Body of pancreas (tissue), 4 donors: ENCODE data around the gene KRTAP22-1. TPM values are rescaled to one million over a fixed set of nuclear protein-coding genes. Genes with fewer than 3 reads are reported as not detected.

Source experiments
- ATAC-seq: fragments of 150-250 bp; one replicate; pipeline ENCODE4 v1.9.1; 2016
- DNase-seq, 4 donors: peaks; one replicate each; pipeline ENCODE4 v3.0.0-alpha.2; 2019
- H3K27ac ChIP-seq, 4 donors: fragments of 200-600 bp; sonication (generic); 1 replicate in 3 of 4; 2 replicates in 1 of 4; pipeline versions ENCODE4 v1.5.1 to v1.6.1; 2016 to 2019; ENCODE audit warnings: mild to moderate bottlenecking in 1 of 4, mixed read lengths in 1 of 4, moderate library complexity in 1 of 4
- H3K27me3 ChIP-seq, 2 donors: fragments of 200-600 bp; sonication (generic); one replicate each; pipeline ENCODE4 v1.6.0; 2016; ENCODE audit warnings: mild to moderate bottlenecking in 1 of 2
- H3K36me3 ChIP-seq, 2 donors: fragments of 200-600 bp; sonication (generic); replicated peaks in 1 of 2; 2 replicates each; pipeline ENCODE4 v1.5.1; 2016; ENCODE audit warnings: low read depth in 2 of 2; ENCODE audit not compliant: insufficient read depth in 1 of 2
- H3K4me1 ChIP-seq: fragments of 200-600 bp; sonication (generic); one replicate; pipeline ENCODE4 v1.6.0; 2016
- H3K4me3 ChIP-seq, 2 donors: fragments of 200-600 bp; sonication (generic); 1 replicate in 1 of 2; 2 replicates in 1 of 2; pipeline ENCODE4 v1.5.1; 2016 to 2019
- H3K9me3 ChIP-seq, 3 donors: fragments of 200-600 bp; sonication (generic); 1 replicate in 2 of 3; 2 replicates in 1 of 3; pipeline ENCODE4 v1.5.1; 2016
- CTCF ChIP-seq, 7 experiments: fragments of 450-650 bp in 4 of 7; fragments of 200-600 bp in 3 of 7; sonication (generic) in 3 of 7; IDR thresholded peaks; one replicate each; pipeline ENCODE4 v1.5.1; 2016 to 2019; ENCODE audit warnings: antibody characterized with exemption in 7 of 7
- POLR2A ChIP-seq, 3 donors: fragments of 450-650 bp; IDR thresholded peaks; one replicate each; pipeline ENCODE4 v1.6.1; 2016; ENCODE audit warnings: antibody characterized with exemption in 3 of 3, mild to moderate bottlenecking in 2 of 3
- WGBS, 2 donors: methylation state at CpG; one replicate each; pipeline ENCODE4 v1.1.5; 2017; 5-methylcytosine and 5-hydroxymethylcytosine counted together
- intact Hi-C: fragments of 100-400 bp; cut with DNase I; formaldehyde crosslinking; loops from one replicate; pipeline ENCODE4 v1.15.1; 2023
- total RNA-seq, 2 donors: library from RNA; depleted of rRNA; stranded (reverse); fragments of >200 nt; gene quantifications; one replicate each; pipeline ENCODE4 v1.1.0, GENCODE V29; 2016

Gene KRTAP22-1
- total RNA-seq, result not detected

DNA sequence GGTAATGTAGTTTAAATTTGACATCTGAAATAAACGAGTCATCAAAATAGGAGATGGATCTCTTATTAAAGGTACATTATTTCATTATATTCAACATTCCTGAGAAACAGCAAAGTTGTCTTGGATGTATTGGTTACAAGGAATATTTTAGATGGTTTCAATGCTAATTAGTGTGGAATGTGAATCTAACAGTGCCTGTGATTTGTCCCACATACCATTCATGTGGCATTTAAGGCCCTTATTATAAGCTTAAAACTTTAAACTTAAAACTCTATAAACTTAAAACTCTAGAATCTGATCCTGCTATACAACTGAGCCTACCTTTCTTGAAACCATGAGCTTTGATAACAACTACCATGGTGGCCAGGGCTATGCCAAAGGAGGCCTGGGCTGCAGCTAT is at the start of gene KRTAP22-1:
Gene KRTAP22-1, plus strand, starts transcription at position 301 of the 400 bp plus-strand sequence.
- TF ChIP-seq CTCF (IDR thresholded peaks at IDR 0.05) (no peak), POLR2A (IDR thresholded peaks at IDR 0.05) (no peak)
- DNase-seq (no peak), ATAC-seq (no peak)
- WGBS, 2 donors, result 0 to 41% methylated on average over 1 of the region's 1 CpG
- Histone ChIP-seq H3K4me3 (no peak within 1 kb of the TSS), H3K27ac (no peak within 1 kb of the TSS), H3K4me1 (no peaks in the 10 kb centered on the region), H3K27me3 (no peaks in the 10 kb centered on the region), H3K9me3 (no peaks in the 10 kb centered on the region), H3K36me3 (no peaks in the 10 kb centered on the region)
- intact Hi-C loops, result no loop called here

DNA sequence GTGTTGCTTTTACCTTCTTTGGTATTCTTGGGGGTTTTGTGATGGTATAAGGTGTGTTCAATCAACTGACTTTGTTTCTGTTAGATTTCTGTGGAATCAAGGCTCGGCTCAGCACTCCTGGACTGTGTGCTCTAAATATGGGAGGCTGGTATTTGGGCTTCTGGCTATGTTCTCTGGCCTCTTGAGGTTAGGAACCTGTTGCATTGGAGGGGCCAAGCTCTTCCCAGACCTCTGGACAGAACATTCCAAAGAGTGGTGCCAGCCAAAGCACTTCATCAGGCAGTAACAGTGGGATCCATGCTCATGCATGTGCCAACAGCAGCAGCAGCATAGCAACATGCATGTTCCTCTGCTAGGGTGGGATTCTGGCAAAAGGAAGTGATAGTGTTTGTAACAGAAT is 48.1 kb upstream of the KRTAP22-1 start:
- H3K36me3 ChIP-seq, result no peaks in the 10 kb centered on the region
- no peaks in the 10 kb centered on the region for H3K27me3 ChIP-seq
- WGBS, 2 donors, result 67 to 88% methylated on average over 1 of the region's 1 CpG
- intact Hi-C loops, result no loop called here
- TF ChIP-seq CTCF (IDR thresholded peaks at IDR 0.05), result no peak
- no peak for TF ChIP-seq POLR2A (IDR thresholded peaks at IDR 0.05)
- H3K4me3 ChIP-seq, result no peak overlapping the region
- no peaks in the 10 kb centered on the region for H3K4me1 ChIP-seq
- DNase-seq (no peak), ATAC-seq (no peak)
- no peaks in the 10 kb centered on the region for H3K9me3 ChIP-seq
- H3K27ac ChIP-seq, result no peak overlapping the region

- intact Hi-C loops, result no loop called here
- Histone ChIP-seq H3K9me3 (no peaks in the 10 kb centered on the region), H3K27me3 (no peaks in the 10 kb centered on the region), H3K27ac (no peak overlapping the region), H3K36me3 (no peaks in the 10 kb centered on the region), H3K4me1 (no peaks in the 10 kb centered on the region), H3K4me3 (no peak overlapping the region)
- ATAC-seq, result no peak
- no peak for TF ChIP-seq CTCF (IDR thresholded peaks at IDR 0.05)
- no peak for TF ChIP-seq POLR2A (IDR thresholded peaks at IDR 0.05)
- 75 to 82% methylated on average over 2 of the region's 2 CpGs for WGBS, 2 donors
- no peak for DNase-seq
These were observed 45.8 kb upstream of the KRTAP22-1 start for GRCh38 chr21:30555095-30555494.

DNA sequence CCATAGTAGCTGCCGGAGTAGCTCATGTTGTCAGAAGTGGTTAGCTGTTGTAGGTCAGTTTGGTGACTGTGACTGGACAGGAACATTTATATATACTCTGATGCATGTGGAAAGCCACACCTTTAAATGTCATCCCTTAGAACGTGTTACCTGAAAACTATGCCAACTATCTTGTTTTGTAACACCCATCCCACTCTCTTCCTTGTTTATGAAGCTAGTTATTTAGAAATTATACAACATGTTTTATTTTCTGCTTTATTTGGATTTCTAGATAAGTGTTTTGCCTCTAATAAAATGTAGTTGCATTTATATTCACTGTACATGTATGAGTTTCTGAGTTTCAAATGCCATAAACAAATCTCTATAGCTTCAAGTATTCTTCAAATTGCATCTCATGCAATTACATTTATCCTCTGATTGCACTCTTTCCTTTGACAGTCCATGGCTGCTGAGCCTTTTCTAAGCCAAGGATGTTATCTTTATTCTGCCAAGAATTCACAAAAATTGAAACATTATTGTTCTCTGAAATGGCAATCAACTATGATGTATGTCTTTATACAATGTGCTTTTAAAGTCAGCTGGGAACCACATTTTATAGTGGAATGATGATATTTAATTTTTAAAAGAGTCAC is 39.5 kb upstream of the KRTAP22-1 start, which contains the start of gene KRTAP19-7:
Gene KRTAP19-7, minus strand, starts transcription at position 51 of the 632 bp plus-strand sequence. Its CDS starts 25 bp downstream, at position 26.
- Histone ChIP-seq H3K36me3 (no peaks in the 10 kb centered on the region), H3K27ac (no peak within 1 kb of the TSS), H3K4me3 (no peak within 1 kb of the TSS), H3K9me3 (no peaks in the 10 kb centered on the region), H3K27me3 (no peaks in the 10 kb centered on the region), H3K4me1 (no peaks in the 10 kb centered on the region)
- intact Hi-C loops, result no loop called here
- 60 to 72% methylated on average over 2 of the region's 2 CpGs for WGBS, 2 donors
- TF ChIP-seq CTCF (IDR thresholded peaks at IDR 0.05), result no peak
- TF ChIP-seq POLR2A (IDR thresholded peaks at IDR 0.05), result no peak
- DNase-seq (no peak), ATAC-seq (no peak)

DNA sequence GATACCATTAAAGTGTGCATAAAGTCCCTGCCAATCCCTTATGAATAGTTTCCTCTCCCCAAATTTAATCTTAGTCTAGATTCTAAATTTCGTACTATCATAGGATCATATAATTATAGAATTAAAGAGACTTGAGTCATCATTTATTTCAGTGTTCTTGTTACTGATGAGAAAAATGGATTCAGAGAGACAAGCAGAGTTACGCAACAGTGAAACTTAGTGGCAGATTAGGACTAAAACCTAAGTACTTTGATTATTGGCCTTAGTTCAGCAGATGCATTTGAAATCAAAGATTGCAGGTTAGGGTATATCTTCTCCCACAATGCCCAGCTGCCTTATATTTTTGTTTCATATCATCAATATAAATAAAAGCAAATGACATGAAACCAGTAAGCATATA is 38.9 kb upstream of the KRTAP22-1 start:
- no peak for TF ChIP-seq POLR2A (IDR thresholded peaks at IDR 0.05)
- TF ChIP-seq CTCF (IDR thresholded peaks at IDR 0.05), result no peak
- intact Hi-C loops, result no loop called here
- 75 to 80% methylated on average over 2 of the region's 2 CpGs for WGBS, 2 donors
- Histone ChIP-seq H3K27me3 (no peaks in the 10 kb centered on the region), H3K9me3 (no peaks in the 10 kb centered on the region), H3K27ac (no peak overlapping the region), H3K4me3 (no peak overlapping the region), H3K4me1 (no peaks in the 10 kb centered on the region), H3K36me3 (no peaks in the 10 kb centered on the region)
- no peak for DNase-seq
- no peak for ATAC-seq
